Mammary epithelial cell (primary cell): Measurements from ENCODE around the gene LOXL1.

Source experiments
- EZH2 ChIP-seq: IDR thresholded peaks from 2 replicates; pipeline ENCODE4 v1.6.1; 2012; ENCODE audit warnings: low read length, inconsistent platforms, borderline replicate concordance
- TF ChIP-seq, protein P1 (sequence below), 2 donors: IDR thresholded peaks in 1 of 2; conservative IDR thresholded peaks in 1 of 2; 2 replicates each; pipeline ENCODE4 v1.5.1; 2011 to 2012; ENCODE audit warnings: inconsistent platforms in 2 of 2, low read length in 2 of 2, mild to moderate bottlenecking in 2 of 2, control low read depth in 1 of 2, low read depth in 1 of 2; ENCODE audit not compliant: insufficient read depth in 1 of 2; ENCODE audit errors: extremely low read depth in 1 of 2

DNA sequence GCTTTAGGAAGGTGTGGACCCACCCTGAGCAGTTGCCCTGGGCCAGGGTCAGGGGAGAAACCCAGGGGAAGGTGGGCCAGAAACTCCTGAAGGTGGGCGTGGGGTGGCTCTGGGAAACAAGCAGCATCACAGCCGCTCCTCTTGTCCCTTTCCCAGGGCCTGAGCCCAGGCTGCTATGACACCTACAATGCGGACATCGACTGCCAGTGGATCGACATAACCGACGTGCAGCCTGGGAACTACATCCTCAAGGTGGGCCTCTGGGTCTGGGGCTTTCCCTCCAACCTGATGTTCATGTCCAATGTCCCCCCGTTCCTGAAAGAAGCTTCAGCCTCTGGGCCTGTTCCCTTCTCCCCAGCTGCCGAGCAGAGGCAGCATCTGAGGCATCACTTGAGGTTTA is 21.4 kb downstream of the LOXL1 start:
- TF ChIP-seq, protein P1, sequence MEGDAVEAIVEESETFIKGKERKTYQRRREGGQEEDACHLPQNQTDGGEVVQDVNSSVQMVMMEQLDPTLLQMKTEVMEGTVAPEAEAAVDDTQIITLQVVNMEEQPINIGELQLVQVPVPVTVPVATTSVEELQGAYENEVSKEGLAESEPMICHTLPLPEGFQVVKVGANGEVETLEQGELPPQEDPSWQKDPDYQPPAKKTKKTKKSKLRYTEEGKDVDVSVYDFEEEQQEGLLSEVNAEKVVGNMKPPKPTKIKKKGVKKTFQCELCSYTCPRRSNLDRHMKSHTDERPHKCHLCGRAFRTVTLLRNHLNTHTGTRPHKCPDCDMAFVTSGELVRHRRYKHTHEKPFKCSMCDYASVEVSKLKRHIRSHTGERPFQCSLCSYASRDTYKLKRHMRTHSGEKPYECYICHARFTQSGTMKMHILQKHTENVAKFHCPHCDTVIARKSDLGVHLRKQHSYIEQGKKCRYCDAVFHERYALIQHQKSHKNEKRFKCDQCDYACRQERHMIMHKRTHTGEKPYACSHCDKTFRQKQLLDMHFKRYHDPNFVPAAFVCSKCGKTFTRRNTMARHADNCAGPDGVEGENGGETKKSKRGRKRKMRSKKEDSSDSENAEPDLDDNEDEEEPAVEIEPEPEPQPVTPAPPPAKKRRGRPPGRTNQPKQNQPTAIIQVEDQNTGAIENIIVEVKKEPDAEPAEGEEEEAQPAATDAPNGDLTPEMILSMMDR (conservative IDR thresholded peaks at IDR 0.05 in 1 of 2, IDR thresholded peaks at IDR 0.05 in 1 of 2; ENCODE audit: extremely low read depth in 1 of 2, insufficient read depth in 1 of 2, low read depth in 1 of 2, low read length in 2 of 2), result no peak
- no peak for TF ChIP-seq EZH2
